Measurements from ENCODE around the gene IL2RA.
"Not testable (repeated sequence)": the region's sequence is repeated elsewhere in the genome, so short reads cannot be mapped to it uniquely, and the experiment has no call there.

Gene IL2RA

DNA sequence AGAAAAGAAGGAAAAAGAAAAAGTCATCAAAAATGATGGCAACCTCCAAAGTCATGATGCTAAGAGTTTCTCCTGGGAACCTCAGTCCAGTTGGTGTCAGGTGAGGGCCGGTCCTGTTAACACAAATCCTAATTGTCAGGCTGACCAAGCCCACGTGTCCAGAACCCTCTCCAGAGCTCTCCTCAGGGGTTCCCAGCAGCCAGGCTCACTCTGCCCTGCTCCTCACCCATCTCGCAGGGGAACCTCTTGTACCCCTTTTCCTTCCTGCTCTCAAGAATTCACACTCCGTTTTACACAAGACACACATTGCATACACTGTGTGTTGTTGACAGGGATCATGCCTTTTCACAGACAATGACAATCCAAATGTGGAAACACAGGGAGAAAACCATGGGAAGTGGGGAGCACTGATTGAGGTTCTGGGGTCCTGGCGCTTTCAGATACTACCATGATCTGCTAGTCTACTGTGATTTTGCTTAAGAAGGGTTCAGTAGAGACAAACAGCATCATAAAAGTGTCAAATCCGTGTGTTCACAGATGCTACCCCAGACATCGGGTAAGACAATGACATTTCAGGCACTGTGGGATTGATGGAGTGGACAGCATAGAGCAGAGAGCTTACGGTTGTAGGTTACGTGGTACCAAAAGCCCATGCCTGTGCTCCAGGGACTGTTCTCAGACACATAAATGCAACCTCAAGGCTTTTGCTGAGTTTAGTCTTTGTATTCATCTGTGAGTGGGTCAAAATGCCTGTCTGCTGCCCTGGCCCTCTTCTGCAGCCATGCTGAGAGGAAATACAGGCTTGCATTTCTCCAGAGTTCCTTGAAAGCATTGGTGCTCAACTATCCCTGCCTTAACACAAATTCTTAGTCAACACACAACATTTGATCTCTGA lies 16.0 kb downstream of the IL2RA start:
- peaks cover 4% of the 10 kb centered on the region for H3K4me1 Mint-ChIP-seq
- no peak overlapping the region for H3K27ac Mint-ChIP-seq
- TF ChIP-seq, protein P1, sequence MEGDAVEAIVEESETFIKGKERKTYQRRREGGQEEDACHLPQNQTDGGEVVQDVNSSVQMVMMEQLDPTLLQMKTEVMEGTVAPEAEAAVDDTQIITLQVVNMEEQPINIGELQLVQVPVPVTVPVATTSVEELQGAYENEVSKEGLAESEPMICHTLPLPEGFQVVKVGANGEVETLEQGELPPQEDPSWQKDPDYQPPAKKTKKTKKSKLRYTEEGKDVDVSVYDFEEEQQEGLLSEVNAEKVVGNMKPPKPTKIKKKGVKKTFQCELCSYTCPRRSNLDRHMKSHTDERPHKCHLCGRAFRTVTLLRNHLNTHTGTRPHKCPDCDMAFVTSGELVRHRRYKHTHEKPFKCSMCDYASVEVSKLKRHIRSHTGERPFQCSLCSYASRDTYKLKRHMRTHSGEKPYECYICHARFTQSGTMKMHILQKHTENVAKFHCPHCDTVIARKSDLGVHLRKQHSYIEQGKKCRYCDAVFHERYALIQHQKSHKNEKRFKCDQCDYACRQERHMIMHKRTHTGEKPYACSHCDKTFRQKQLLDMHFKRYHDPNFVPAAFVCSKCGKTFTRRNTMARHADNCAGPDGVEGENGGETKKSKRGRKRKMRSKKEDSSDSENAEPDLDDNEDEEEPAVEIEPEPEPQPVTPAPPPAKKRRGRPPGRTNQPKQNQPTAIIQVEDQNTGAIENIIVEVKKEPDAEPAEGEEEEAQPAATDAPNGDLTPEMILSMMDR (IDR thresholded peaks at IDR 0.05; ENCODE audit: unreplicated experiment in 3 of 3) = no peak
- H3K9me3 Mint-ChIP-seq = no peaks in the 10 kb centered on the region
- peaks cover 27% of the 10 kb centered on the region for H3K27me3 Mint-ChIP-seq (ENCODE audit: low read depth)
- H3K4me3 Mint-ChIP-seq = no peak overlapping the region
- no peaks in the 10 kb centered on the region for H3K36me3 Mint-ChIP-seq (ENCODE audit: low read depth)

DNA sequence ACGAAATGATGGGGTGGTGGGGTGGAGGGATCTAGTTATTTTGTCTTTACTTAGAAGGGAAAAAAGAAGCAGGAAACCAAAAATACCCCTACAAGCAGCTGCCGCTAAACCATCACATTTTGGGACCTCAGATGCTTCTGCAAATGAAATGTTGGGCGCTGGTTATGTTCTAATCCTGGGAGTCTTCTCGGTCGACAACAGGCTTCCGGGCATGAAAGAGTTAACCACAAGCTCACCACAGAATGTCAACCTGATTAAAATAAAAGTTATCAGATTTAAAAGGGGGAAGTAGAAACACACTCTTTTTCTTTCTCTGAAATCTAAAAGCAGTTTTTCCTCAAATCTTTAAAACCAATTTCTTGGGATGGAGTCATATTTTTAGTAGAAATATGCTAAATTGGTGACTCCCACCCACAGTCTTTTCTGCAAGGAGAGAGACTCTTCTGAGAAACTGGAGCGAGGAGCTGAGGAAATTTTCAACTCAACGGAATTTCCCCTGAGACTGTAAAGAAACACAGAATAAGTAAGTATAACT lies 16.8 kb downstream of the IL2RA start:
- TF ChIP-seq, protein P1 (IDR thresholded peaks at IDR 0.05; ENCODE audit: unreplicated experiment in 3 of 3) = no peak
- no peak overlapping the region for H3K27ac Mint-ChIP-seq
- H3K36me3 Mint-ChIP-seq (ENCODE audit: low read depth) = no peaks in the 10 kb centered on the region
- no peak overlapping the region for H3K4me3 Mint-ChIP-seq
- H3K27me3 Mint-ChIP-seq (ENCODE audit: low read depth) = peaks cover 21% of the 10 kb centered on the region
- no peaks in the 10 kb centered on the region for H3K9me3 Mint-ChIP-seq
- peaks cover 4% of the 10 kb centered on the region for H3K4me1 Mint-ChIP-seq

DNA sequence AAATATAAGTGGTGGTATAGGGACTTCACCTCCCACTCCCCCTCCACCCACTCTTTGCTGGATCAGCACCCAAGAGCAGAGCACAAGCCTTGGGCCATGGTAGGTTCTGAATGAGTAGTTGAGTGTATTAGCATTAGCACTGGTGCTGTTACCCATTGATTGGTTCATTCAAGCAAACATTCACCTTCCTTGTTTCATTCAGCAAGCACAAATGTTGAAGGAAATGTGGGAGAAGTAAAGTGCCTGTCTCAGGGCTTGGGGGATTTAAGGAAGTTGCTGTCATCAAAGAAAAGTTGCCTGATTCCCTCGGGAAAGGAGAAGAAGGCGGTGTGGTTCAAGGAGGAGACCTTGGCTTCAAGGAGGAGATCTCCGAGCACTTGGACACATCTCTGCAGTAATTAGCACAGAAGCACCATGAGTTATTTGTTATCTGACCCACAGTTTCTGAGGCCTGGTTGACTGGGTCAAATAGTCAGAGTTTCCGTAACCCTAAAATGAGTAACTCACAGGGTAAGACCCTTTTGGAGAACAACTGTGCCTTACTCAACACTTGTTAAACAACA lies 17.3 kb downstream of the IL2RA start:
- TF ChIP-seq, protein P1 (IDR thresholded peaks at IDR 0.05; ENCODE audit: unreplicated experiment in 3 of 3) = no peak
- Mint-ChIP-seq H3K27ac (no peak overlapping the region), H3K9me3 (peaks cover under 1% of the 10 kb centered on the region), H3K4me1 (peaks cover 4% of the 10 kb centered on the region), H3K4me3 (no peak overlapping the region), H3K27me3 (ENCODE audit: low read depth) (peaks cover 18% of the 10 kb centered on the region), H3K36me3 (ENCODE audit: low read depth) (no peaks in the 10 kb centered on the region)

DNA sequence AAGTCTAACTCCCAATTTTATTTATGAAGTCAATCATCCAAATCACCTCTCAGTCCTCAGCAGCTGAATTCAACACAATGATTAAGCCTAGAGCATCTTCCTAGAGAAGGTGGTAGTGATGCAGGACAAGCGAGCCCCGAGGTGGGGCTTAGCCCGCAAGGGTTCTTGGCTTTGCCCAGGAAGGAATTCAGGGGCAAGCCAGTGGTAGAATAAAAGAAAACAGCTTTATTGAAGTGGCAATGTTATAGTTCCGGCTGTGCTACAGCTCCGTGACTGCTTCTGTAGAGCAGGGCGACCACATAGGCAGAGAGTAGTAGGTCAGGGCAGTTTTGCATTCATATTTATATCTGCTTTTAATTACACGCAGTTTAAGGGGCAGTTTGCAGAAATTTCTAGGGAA lies 18.1 kb downstream of the IL2RA start:
- TF ChIP-seq, protein P1 (IDR thresholded peaks at IDR 0.05; ENCODE audit: unreplicated experiment in 3 of 3) = no peak
- Mint-ChIP-seq H3K36me3 (ENCODE audit: low read depth) (no peaks in the 10 kb centered on the region), H3K27ac (no peak overlapping the region), H3K27me3 (ENCODE audit: low read depth) (peaks cover 14% of the 10 kb centered on the region), H3K4me1 (peaks cover 4% of the 10 kb centered on the region), H3K4me3 (no peak overlapping the region), H3K9me3 (peaks cover 4% of the 10 kb centered on the region)

DNA sequence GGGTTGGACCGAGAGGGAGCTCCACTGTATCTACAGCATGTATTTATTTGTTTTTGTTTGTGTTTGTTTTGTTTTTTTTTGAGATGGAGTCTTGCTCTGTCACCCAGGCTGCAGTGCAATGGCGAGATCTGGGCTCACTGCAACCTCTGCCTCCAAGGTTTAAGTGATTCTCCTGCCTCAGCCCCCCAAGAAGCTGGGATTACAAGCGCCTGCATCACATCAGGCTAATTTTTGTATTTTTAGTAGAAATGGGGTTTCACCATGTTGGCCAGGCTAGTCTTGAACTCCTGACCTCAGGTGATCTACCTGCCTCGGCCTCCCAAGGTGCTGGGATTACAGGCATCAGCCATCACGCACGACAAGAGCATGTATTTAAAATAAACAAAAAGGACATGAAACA lies 18.8 kb downstream of the IL2RA start:
- H3K27ac Mint-ChIP-seq; H3K4me3 Mint-ChIP-seq; H3K4me1 Mint-ChIP-seq; H3K27me3 Mint-ChIP-seq (ENCODE audit: low read depth); H3K36me3 Mint-ChIP-seq (ENCODE audit: low read depth); H3K9me3 Mint-ChIP-seq: not testable (repeated sequence)

DNA sequence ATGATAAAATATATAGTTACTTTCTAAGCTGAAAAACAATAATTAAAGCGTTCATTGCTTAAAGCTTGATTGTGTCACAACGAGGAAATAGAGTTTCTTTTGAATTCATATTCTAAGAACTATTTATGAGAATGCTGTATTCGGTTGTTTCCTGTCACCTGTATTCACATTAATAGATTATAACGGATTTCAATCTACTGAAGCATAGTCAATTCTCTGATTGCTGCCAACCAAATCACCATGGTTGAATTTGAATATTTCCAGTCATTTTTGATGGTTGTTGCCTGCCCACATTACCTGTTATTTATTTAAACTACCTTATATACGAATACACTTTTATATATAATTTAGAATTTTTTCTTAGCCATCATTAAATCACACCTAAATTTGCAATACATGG lies 22.0 kb downstream of the IL2RA start:
- H3K9me3 Mint-ChIP-seq = peaks cover 4% of the 10 kb centered on the region
- H3K27me3 Mint-ChIP-seq (ENCODE audit: low read depth) = peaks cover 11% of the 10 kb centered on the region
- no peak overlapping the region for H3K4me3 Mint-ChIP-seq
- H3K36me3 Mint-ChIP-seq (ENCODE audit: low read depth) = no peaks in the 10 kb centered on the region
- TF ChIP-seq, protein P1 (IDR thresholded peaks at IDR 0.05; ENCODE audit: unreplicated experiment in 3 of 3) = no peak
- no peak overlapping the region for H3K27ac Mint-ChIP-seq
- H3K4me1 Mint-ChIP-seq = peaks cover 4% of the 10 kb centered on the region
